SK-N-SH (cell line): ENCODE data around the gene AZIN2. TPM values are rescaled to one million over a fixed set of nuclear protein-coding genes. Genes with fewer than 3 reads are reported as not detected.

Experiments
- CTCF ChIA-PET: fragments of 300-600, 350-600 bp; formaldehyde crosslinking; extraction: SDS; loops from one replicate; lab custom pipeline; 2021; lab: Yijun Ruan, JAX
- POLR2A ChIA-PET: fragments of 350-600 bp; sonication (Branson Sonifier 250); formaldehyde crosslinking; extraction: SDS; loops from one replicate; lab custom pipeline; 2020; ENCODE audit warnings: antibody characterized with exemption, inconsistent platforms; lab: Yijun Ruan, JAX
- DNase-seq: peaks from one replicate; pipeline ENCODE4 v3.0.0; 2012
- H2AFZ ChIP-seq: fragments of 200-600 bp; sonication (generic); 2 replicates; pipeline ENCODE4 v1.8.1; 2016; ENCODE audit warnings: antibody characterized with exemption, mild to moderate bottlenecking, low read depth
- H3F3A ChIP-seq: fragments of 200-600 bp; sonication (generic); replicated peaks from 2 replicates; pipeline ENCODE3; 2016; ENCODE audit warnings: antibody characterized with exemption, mild to moderate bottlenecking; ENCODE audit not compliant: insufficient read depth
- H3K27ac ChIP-seq, 2 experiments: fragments of 200-500 bp in 1 of 2; fragments of 200-600 bp in 1 of 2; sonication (Bioruptor generic) in 1 of 2; sonication (generic), shearing (Covaris generic) in 1 of 2; 2 replicates each; pipeline versions ENCODE4 v1.5.1 to v1.6.1; 2014 to 2016; ENCODE audit warnings: low read depth in 2 of 2, inconsistent platforms in 1 of 2, low read length in 1 of 2, mild to moderate bottlenecking in 1 of 2, mixed read lengths in 1 of 2
- H3K27me3 ChIP-seq: fragments of 200-600 bp; sonication (generic), shearing (Covaris generic); 2 replicates; pipeline ENCODE4 v1.6.1; 2016; ENCODE audit warnings: mixed run types; ENCODE audit not compliant: insufficient read depth
- H3K36me3 ChIP-seq, 2 experiments: fragments of 200-500 bp in 1 of 2; fragments of 200-600 bp in 1 of 2; sonication (Bioruptor generic) in 1 of 2; sonication (generic) in 1 of 2; replicated peaks in 1 of 2; 2 replicates each; pipeline versions ENCODE3 to v1.5.1; 2014 to 2016; ENCODE audit warnings: low read length in 1 of 2, mild to moderate bottlenecking in 1 of 2; ENCODE audit not compliant: insufficient read depth in 2 of 2, control insufficient read depth in 1 of 2
- H3K4me1 ChIP-seq, 2 experiments: fragments of 200-500 bp in 1 of 2; fragments of 200-600 bp in 1 of 2; sonication (Bioruptor generic) in 1 of 2; sonication (generic), shearing (Covaris generic) in 1 of 2; 2 replicates each; pipeline versions ENCODE4 v1.5.1 to v1.6.1; 2014 to 2016; ENCODE audit warnings: low read depth in 1 of 2, low read length in 1 of 2, mixed run types in 1 of 2; ENCODE audit not compliant: insufficient read depth in 2 of 2, control insufficient read depth in 1 of 2
- H3K4me2 ChIP-seq: fragments of 200-600 bp; sonication (generic), shearing (Covaris generic); 2 replicates; pipeline ENCODE4 v1.6.1; 2017; ENCODE audit warnings: mixed run types
- H3K4me3 ChIP-seq, 2 experiments: fragments of 200-500 bp in 1 of 2; fragments of 200-600 bp in 1 of 2; sonication (Bioruptor generic) in 1 of 2; sonication (generic), shearing (Covaris generic) in 1 of 2; 2 replicates each; pipeline versions ENCODE4 v1.5.1 to v1.8.1; 2014 to 2016; ENCODE audit warnings: low read depth in 2 of 2, inconsistent platforms in 1 of 2, low read length in 1 of 2, mild to moderate bottlenecking in 1 of 2, mixed read lengths in 1 of 2, moderate library complexity in 1 of 2
- H3K79me2 ChIP-seq: fragments of 200-600 bp; sonication (generic); 2 replicates; pipeline ENCODE4 v1.8.1; 2017; ENCODE audit warnings: mild to moderate bottlenecking; ENCODE audit not compliant: insufficient read depth
- H3K9ac ChIP-seq: fragments of 200-600 bp; sonication (generic); 2 replicates; pipeline ENCODE4 v1.6.1; 2017; ENCODE audit warnings: mixed run types
- H3K9me2 ChIP-seq: fragments of 200-600 bp; sonication (generic); 2 replicates; pipeline ENCODE4 v1.6.1; 2017; ENCODE audit warnings: mixed run types
- H3K9me3 ChIP-seq: fragments of 200-600 bp; sonication (generic); 2 replicates; pipeline ENCODE4 v1.6.1; 2017; ENCODE audit warnings: mixed run types, mild to moderate bottlenecking, moderate library complexity
- H4K20me1 ChIP-seq: fragments of 200-600 bp; sonication (generic); 2 replicates; pipeline ENCODE4 v1.6.1; 2017; ENCODE audit warnings: mild to moderate bottlenecking, mixed run types; ENCODE audit not compliant: insufficient read depth
- CHD2 ChIP-seq: fragments of 150-350 bp; IDR thresholded peaks from 2 replicates; pipeline ENCODE4 v1.6.1; 2018; ENCODE audit warnings: low read length; ENCODE audit not compliant: partially characterized antibody
- CTCF ChIP-seq: fragments of 200-600 bp; sonication (generic); IDR thresholded peaks from 2 replicates; pipeline ENCODE4 v1.6.1; 2017; ENCODE audit warnings: antibody characterized with exemption, mild to moderate bottlenecking, moderate library complexity
- EP300 ChIP-seq, 2 experiments: IDR thresholded peaks; 2 replicates each; pipeline versions ENCODE4 v1.4.0 to v1.6.1; 2012; ENCODE audit warnings: borderline replicate concordance in 1 of 2, low read depth in 1 of 2, low read length in 1 of 2
- FOSL2 ChIP-seq: IDR thresholded peaks from 2 replicates; pipeline ENCODE4 v1.4.0; 2012; ENCODE audit warnings: low read depth, mild to moderate bottlenecking, moderate library complexity, borderline replicate concordance
- FOXJ3 ChIP-seq: sonication (generic); formaldehyde crosslinking; IDR thresholded peaks from 2 replicates; pipeline ENCODE4 v1.5.1; 2020; ENCODE audit warnings: mild to moderate bottlenecking, missing genetic modification reagents
- FOXM1 ChIP-seq: IDR thresholded peaks from 2 replicates; pipeline ENCODE4 v1.4.0; 2012; ENCODE audit warnings: low read depth, mild to moderate bottlenecking
- GABPA ChIP-seq: IDR thresholded peaks from 2 replicates; pipeline ENCODE4 v1.4.0; 2012; ENCODE audit warnings: low read depth, mild to moderate bottlenecking
- JUND ChIP-seq: IDR thresholded peaks from 2 replicates; pipeline ENCODE4 v1.4.0; 2012
- MEF2A ChIP-seq: IDR thresholded peaks from 2 replicates; pipeline ENCODE4 v1.4.0; 2012; ENCODE audit warnings: low read depth, borderline replicate concordance
- MXI1 ChIP-seq: IDR thresholded peaks from 2 replicates; pipeline ENCODE4 v1.6.1; 2012; ENCODE audit warnings: mild to moderate bottlenecking, low read depth, low read length, improper control_type of control experiment
- NFIC ChIP-seq: IDR thresholded peaks from 2 replicates; pipeline ENCODE4 v1.4.0; 2012; ENCODE audit warnings: borderline replicate concordance
- NRF1 ChIP-seq: IDR thresholded peaks from 2 replicates; pipeline ENCODE4 v1.6.1; 2012; ENCODE audit warnings: low read depth, mild to moderate bottlenecking, low read length
- PBX3 ChIP-seq: IDR thresholded peaks from 2 replicates; pipeline ENCODE4; 2012
- RAD21 ChIP-seq: IDR thresholded peaks from 2 replicates; pipeline ENCODE4 v1.6.1; 2012; ENCODE audit warnings: mild to moderate bottlenecking, low read length
- RCOR1 ChIP-seq: fragments of 150-350 bp; IDR thresholded peaks from 2 replicates; pipeline ENCODE4 v1.6.1; 2017; ENCODE audit warnings: antibody characterized with exemption, low read length
- RFX5 ChIP-seq: IDR thresholded peaks from 2 replicates; pipeline ENCODE4 v1.6.1; 2012; ENCODE audit warnings: mild to moderate bottlenecking, improper control_type of control experiment, low read length
- SIN3A ChIP-seq: IDR thresholded peaks from 2 replicates; pipeline ENCODE4 v1.6.1; 2012; ENCODE audit warnings: low read depth, mild to moderate bottlenecking, low read length, moderate library complexity, borderline replicate concordance
- TAF1 ChIP-seq: IDR thresholded peaks from 2 replicates; pipeline ENCODE4 v1.6.1; 2012; ENCODE audit warnings: low read depth, mild to moderate bottlenecking, low read length, moderate library complexity, borderline replicate concordance
- TEAD4 ChIP-seq: IDR thresholded peaks from 2 replicates; pipeline ENCODE4 v1.4.0; 2012; ENCODE audit warnings: mild to moderate bottlenecking, borderline replicate concordance; ENCODE audit not compliant: insufficient read depth
- WGBS: methylation state at CpG from one replicate; pipeline ENCODE4 v1.1.6; 2017; ENCODE audit warnings: low lambda C conversion rate; 5-methylcytosine and 5-hydroxymethylcytosine counted together
- polyA plus RNA-seq, 3 experiments: library from polyadenylated mRNA; depleted of rRNA; stranded (reverse); fragments of >200 nt; gene quantifications; 2 replicates each; pipeline ENCODE4 v1.2.3, GENCODE V29; 2012
- TF ChIP-seq, protein P1 (sequence below): IDR thresholded peaks from 2 replicates; pipeline ENCODE4 v1.6.1; 2012; ENCODE audit warnings: mild to moderate bottlenecking, low read depth, low read length, moderate library complexity

AZIN2 gene
- polyA plus RNA-seq, 1 of the 3 experiments (the other 2 are of a cell fraction) = 17.8 TPM

DNA sequence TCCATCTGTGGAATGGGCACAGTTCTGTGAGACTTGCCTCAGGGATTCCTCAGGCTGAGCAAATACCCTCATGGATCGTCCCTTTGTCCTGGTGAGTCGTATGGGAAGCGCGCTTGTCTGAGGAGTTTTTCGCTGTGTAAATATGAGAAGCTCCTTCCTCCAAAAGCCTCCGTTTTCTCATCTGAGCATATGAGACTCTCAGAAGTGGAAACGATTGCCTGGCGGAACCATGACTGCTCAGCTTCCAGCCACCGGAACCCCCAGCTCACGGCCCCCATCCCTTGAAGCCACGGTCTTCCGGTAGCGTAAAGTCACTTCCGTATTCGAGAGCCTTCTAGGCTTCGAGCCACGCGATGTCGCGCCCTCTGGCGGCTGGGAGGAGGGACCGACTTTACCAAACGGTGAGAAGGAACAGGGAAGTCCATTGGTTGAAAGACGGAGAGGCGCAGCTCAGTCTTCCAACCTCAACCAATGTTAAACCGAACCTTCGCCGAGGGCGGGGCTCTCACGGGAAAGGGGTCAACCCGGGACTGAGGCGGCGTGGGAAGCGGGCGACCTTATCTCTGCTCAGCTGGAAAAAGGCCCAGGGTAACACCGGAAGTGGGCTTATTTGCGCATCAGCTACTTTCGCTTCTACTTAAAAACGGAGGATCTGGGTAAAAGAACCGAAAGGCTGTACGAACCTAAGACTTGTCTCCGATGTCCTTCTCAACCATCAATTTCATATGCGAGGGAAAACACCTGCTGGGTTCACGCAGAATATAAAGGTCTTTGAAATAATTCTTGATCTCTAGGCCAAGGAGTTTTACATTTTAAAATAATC is 46.3 kb downstream of the AZIN2 start (continued):
- peak; percentile 36; the same call in 1 of the 2 replicates for TF ChIP-seq RAD21
- peak; percentile 43 for TF ChIP-seq NRF1
- TF ChIP-seq RFX5 = peak; percentile 82
- TF ChIP-seq, protein P1, sequence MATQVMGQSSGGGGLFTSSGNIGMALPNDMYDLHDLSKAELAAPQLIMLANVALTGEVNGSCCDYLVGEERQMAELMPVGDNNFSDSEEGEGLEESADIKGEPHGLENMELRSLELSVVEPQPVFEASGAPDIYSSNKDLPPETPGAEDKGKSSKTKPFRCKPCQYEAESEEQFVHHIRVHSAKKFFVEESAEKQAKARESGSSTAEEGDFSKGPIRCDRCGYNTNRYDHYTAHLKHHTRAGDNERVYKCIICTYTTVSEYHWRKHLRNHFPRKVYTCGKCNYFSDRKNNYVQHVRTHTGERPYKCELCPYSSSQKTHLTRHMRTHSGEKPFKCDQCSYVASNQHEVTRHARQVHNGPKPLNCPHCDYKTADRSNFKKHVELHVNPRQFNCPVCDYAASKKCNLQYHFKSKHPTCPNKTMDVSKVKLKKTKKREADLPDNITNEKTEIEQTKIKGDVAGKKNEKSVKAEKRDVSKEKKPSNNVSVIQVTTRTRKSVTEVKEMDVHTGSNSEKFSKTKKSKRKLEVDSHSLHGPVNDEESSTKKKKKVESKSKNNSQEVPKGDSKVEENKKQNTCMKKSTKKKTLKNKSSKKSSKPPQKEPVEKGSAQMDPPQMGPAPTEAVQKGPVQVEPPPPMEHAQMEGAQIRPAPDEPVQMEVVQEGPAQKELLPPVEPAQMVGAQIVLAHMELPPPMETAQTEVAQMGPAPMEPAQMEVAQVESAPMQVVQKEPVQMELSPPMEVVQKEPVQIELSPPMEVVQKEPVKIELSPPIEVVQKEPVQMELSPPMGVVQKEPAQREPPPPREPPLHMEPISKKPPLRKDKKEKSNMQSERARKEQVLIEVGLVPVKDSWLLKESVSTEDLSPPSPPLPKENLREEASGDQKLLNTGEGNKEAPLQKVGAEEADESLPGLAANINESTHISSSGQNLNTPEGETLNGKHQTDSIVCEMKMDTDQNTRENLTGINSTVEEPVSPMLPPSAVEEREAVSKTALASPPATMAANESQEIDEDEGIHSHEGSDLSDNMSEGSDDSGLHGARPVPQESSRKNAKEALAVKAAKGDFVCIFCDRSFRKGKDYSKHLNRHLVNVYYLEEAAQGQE = peak; percentile 67
- TF ChIP-seq TAF1 = peak; percentile 97
- peak; percentile 95 for TF ChIP-seq CTCF

DNA sequence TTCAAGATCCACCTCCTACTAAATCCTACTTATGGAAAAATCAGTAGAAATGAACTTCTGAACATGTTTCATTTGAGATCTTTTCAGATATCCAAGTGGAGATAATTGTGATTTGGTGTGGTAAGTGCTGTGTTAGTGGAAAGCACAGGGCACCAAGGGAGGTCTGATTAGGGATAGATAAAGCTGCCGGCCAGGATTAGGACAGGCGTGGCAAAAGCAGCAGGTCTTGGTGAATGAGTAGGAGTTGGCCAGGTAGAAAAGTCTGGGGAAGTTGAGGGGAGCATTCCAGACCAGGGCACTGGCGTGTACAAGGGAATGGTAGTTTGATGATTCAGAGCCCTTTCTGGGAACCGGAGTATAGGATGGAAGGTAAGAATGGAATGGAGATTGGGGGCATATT is 47.8 kb downstream of the AZIN2 start:
- Histone ChIP-seq H4K20me1 (no peaks in the 10 kb centered on the region), H3K9me2 (no peaks in the 10 kb centered on the region), H3K27me3 (no peaks in the 10 kb centered on the region), H3K9me3 (no peaks in the 10 kb centered on the region), H3K4me2 (peak overlapping the region; percentile 91), H3K4me1 (peaks cover 12 to 16% of the 10 kb centered on the region in 2 experiments), H3K9ac (no peak overlapping the region), H3K36me3 (no peaks in the 10 kb centered on the region), H3F3A (peaks cover 7% of the 10 kb centered on the region), H2AFZ (no peak overlapping the region), H3K79me2 (peaks cover 21% of the 10 kb centered on the region), H3K4me3 (no peak overlapping the region; a peak in 1 of 4 replicates), H3K27ac (0 out of 4 replicates have a peak overlapping the region, but pooled peaks of 1 of the 2 experiments have one; percentile 96)
- TF ChIP-seq TEAD4 (no peak), RFX5 (no peak), SIN3A (no peak), RCOR1 (no peak), MXI1 (no peak), NRF1 (no peak), TAF1 (no peak), GABPA (no peak), EP300 (IDR thresholded peaks at IDR 0.05; ENCODE audit: borderline replicate concordance in 1 of 2, low read depth in 1 of 2, low read length in 1 of 2) (no peak), FOXJ3 (CRISPR knock-in tag) (no peak), FOSL2 (no peak), NFIC (no peak), MEF2A (no peak), RAD21 (no peak), JUND (no peak), FOXM1 (no peak), CHD2 (no peak), PBX3 (no peak)
- DNase-seq = no peak
- WGBS = 94% methylated on average over 4 of the region's 4 CpGs
- ChIA-PET POLR2A (no interaction called here), CTCF (interaction anchor here (1.1 kb wide), 1 partner anchor 484 kb away, joined by 3 read pairs; no protein-coding TSS in a partner anchor)
